GM23338 (cell line): ENCODE results near the gene RCSD1. TPM values are rescaled to one million over a fixed set of nuclear protein-coding genes. Genes with fewer than 3 reads are reported as not detected.

Experiments
- ATAC-seq: fragments of 200-7000 bp; cut with Tn5 transposase; 3 replicates; pipeline ENCODE4 v1.9.1; 2020
- DNase-seq: peaks from one replicate; pipeline ENCODE4 v3.0.0-alpha.2; 2015; ENCODE audit warnings: low spot score
- H2AFZ ChIP-seq: fragments of 200-600 bp; sonication (generic); 2 replicates; pipeline ENCODE4 v1.8.0; 2016; ENCODE audit warnings: antibody characterized with exemption, mild to moderate bottlenecking, moderate library complexity
- H3F3A ChIP-seq: fragments of 200-600 bp; sonication (generic); replicated peaks from 2 replicates; pipeline ENCODE4 v1.8.0; 2017; ENCODE audit warnings: antibody characterized with exemption, mixed run types, low read depth
- H3K27ac ChIP-seq: fragments of 200-600 bp; sonication (generic); 2 replicates; pipeline ENCODE4 v1.6.1; 2016; ENCODE audit warnings: low read depth
- H3K27me3 ChIP-seq: fragments of 200-600 bp; sonication (generic); 2 replicates; pipeline ENCODE4 v1.8.0; 2016; ENCODE audit warnings: mild to moderate bottlenecking, mixed run types, moderate library complexity; ENCODE audit not compliant: insufficient read depth
- H3K36me3 ChIP-seq: fragments of 200-600 bp; sonication (generic); 2 replicates; pipeline ENCODE4 v1.8.0; 2016; ENCODE audit warnings: mild to moderate bottlenecking; ENCODE audit not compliant: insufficient read depth
- H3K4me1 ChIP-seq: fragments of 200-600 bp; sonication (generic); 2 replicates; pipeline ENCODE4 v1.8.0; 2016; ENCODE audit warnings: mild to moderate bottlenecking, moderate library complexity; ENCODE audit not compliant: insufficient read depth
- H3K4me2 ChIP-seq: fragments of 200-600 bp; sonication (generic); 2 replicates; pipeline ENCODE4 v1.7.1; 2017; ENCODE audit warnings: mixed run types
- H3K4me3 ChIP-seq: fragments of 200-600 bp; sonication (generic); 2 replicates; pipeline ENCODE4 v1.6.1; 2016; ENCODE audit warnings: mixed run types
- H3K79me2 ChIP-seq: fragments of 200-600 bp; sonication (generic); replicated peaks from 2 replicates; pipeline ENCODE4 v1.8.0; 2017; ENCODE audit warnings: mild to moderate bottlenecking; ENCODE audit not compliant: insufficient read depth
- H3K9me2 ChIP-seq: fragments of 200-600 bp; sonication (generic); 2 replicates; pipeline ENCODE4 v1.8.0; 2017; ENCODE audit not compliant: insufficient read depth
- H4K20me1 ChIP-seq: fragments of 200-600 bp; sonication (generic); replicated peaks from 2 replicates; pipeline ENCODE4 v1.8.0; 2017; ENCODE audit warnings: mild to moderate bottlenecking; ENCODE audit not compliant: insufficient read depth
- H3K27ac Mint-ChIP-seq: 2 replicates; pipeline ENCODE4 v1.8.0; 2020; ENCODE audit warnings: inconsistent platforms, mild to moderate bottlenecking, moderate library complexity, mixed read lengths
- H3K27me3 Mint-ChIP-seq: 3 replicates; pipeline ENCODE4 v1.8.0; 2022; ENCODE audit warnings: low read depth, mild to moderate bottlenecking, moderate library complexity, mixed read lengths, inconsistent platforms; ENCODE audit not compliant: insufficient read depth, poor library complexity
- H3K36me3 Mint-ChIP-seq: 3 replicates; pipeline ENCODE4 v1.8.0; 2021; ENCODE audit warnings: low read depth, mild to moderate bottlenecking, inconsistent platforms, moderate library complexity, mixed read lengths
- H3K4me1 Mint-ChIP-seq: 3 replicates; pipeline ENCODE4 v1.8.0; 2020; ENCODE audit warnings: mild to moderate bottlenecking, inconsistent platforms, mixed read lengths
- H3K4me3 Mint-ChIP-seq: 3 replicates; pipeline ENCODE4 v1.8.0; 2021; ENCODE audit warnings: moderate library complexity, mild to moderate bottlenecking, inconsistent platforms, mixed read lengths
- H3K9me3 Mint-ChIP-seq: 3 replicates; pipeline ENCODE4 v1.8.0; 2020; ENCODE audit warnings: moderate library complexity, mild to moderate bottlenecking, inconsistent platforms, mixed read lengths
- CREB1 ChIP-seq: fragments of 250-450 bp; sonication (Bioruptor Pico); IDR thresholded peaks from 2 replicates; pipeline ENCODE4 v1.5.0; 2020; ENCODE audit warnings: low read depth, mild to moderate bottlenecking, moderate library complexity
- ETS1 ChIP-seq: IDR thresholded peaks from 2 replicates; pipeline ENCODE4 v1.6.1; 2016; ENCODE audit warnings: antibody characterized with exemption
- EZH2 ChIP-seq: fragments of 200-600 bp; sonication (generic); IDR thresholded peaks from one replicate; pipeline ENCODE4 v1.8.0; 2017; ENCODE audit warnings: antibody characterized with exemption, mild to moderate bottlenecking, low read depth; ENCODE audit not compliant: unreplicated experiment
- EZH2phosphoT487 ChIP-seq: fragments of 200-600 bp; sonication (generic); IDR thresholded peaks from one replicate; pipeline ENCODE4 v1.8.1; 2018; ENCODE audit warnings: antibody characterized with exemption; ENCODE audit not compliant: unreplicated experiment
- JUNB ChIP-seq: IDR thresholded peaks from one replicate; pipeline ENCODE4 v1.6.1; 2016; ENCODE audit warnings: antibody characterized with exemption; ENCODE audit not compliant: unreplicated experiment
- NANOG ChIP-seq: IDR thresholded peaks from 2 replicates; pipeline ENCODE4 v1.6.1; 2016; ENCODE audit warnings: antibody characterized with exemption, borderline replicate concordance
- POLR2AphosphoS5 ChIP-seq: IDR thresholded peaks from 2 replicates; pipeline ENCODE4 v1.6.1; 2016; ENCODE audit warnings: antibody characterized with exemption, low read depth
- STAT1 ChIP-seq: IDR thresholded peaks from one replicate; pipeline ENCODE4 v1.6.1; 2016; ENCODE audit warnings: antibody characterized with exemption; ENCODE audit not compliant: unreplicated experiment
- ZNF114 ChIP-seq: fragments of 250-450 bp; sonication (Bioruptor Pico); IDR thresholded peaks from 2 replicates; pipeline ENCODE4 v1.5.0; 2020; ENCODE audit warnings: mild to moderate bottlenecking, moderate library complexity
- ZNF331 ChIP-seq: fragments of 250-450 bp; sonication (Bioruptor Pico); IDR thresholded peaks from 2 replicates; pipeline ENCODE4 v1.5.0; 2020; ENCODE audit warnings: low read depth, mild to moderate bottlenecking, moderate library complexity
- polyA plus RNA-seq: library from polyadenylated mRNA; unstranded; fragments of >200 nt; fragmentation: Nextera tagmentation; extraction: Ambion mirVana; gene quantifications from 2 replicates; pipeline ENCODE4 v1.2.1, GENCODE V29; 2016
- total RNA-seq: library from RNA; depleted of rRNA; stranded (reverse); fragments of >200 nt; shearing (Covaris generic); gene quantifications from 2 replicates; pipeline ENCODE4 v1.2.3, GENCODE V29; 2014
- TF ChIP-seq, protein P1 (sequence below), 2 experiments: fragments of 200-600 bp in 1 of 2; sonication (generic) in 1 of 2; conservative IDR thresholded peaks; 2 replicates each; pipeline versions ENCODE4 v1.5.1 to v1.6.1; 2016 to 2017; ENCODE audit warnings: antibody characterized with exemption in 2 of 2, low read depth in 2 of 2, mild to moderate bottlenecking in 2 of 2, moderate library complexity in 1 of 2
- TF ChIP-seq, protein P2 (sequence below): IDR thresholded peaks from one replicate; pipeline ENCODE4 v1.6.1; 2018; ENCODE audit warnings: antibody characterized with exemption; ENCODE audit not compliant: unreplicated experiment

Gene RCSD1
- total and polyA plus RNA-seq, 2 experiments from 2014 or later, result 0.18 to 0.73 TPM

DNA sequence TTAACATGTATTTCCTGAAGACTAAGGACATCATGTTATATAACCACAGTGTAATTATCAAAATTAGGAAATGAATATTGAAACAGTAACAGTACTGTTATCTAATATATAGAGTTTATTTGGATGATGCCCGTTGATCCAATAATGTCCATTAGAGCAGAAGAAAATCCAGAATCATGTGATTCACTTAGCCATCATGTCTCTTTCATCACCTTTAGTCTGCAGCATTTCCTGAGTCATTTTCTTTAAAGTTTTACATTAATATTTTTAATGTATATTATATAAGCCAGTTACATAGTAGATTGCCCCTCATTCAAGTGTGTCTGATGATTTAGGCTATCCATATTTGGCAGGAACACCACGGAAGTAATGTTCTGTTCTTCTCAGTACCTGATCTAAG is 120.6 kb downstream of the RCSD1 start:
- no peak overlapping the region for H2AFZ ChIP-seq
- no peak overlapping the region for H3K4me3 ChIP-seq
- H3F3A ChIP-seq, result no peaks in the 10 kb centered on the region
- H3K9me3 Mint-ChIP-seq, result no peaks in the 10 kb centered on the region
- peaks cover 100% of the 10 kb centered on the region for H3K79me2 ChIP-seq
- peaks cover 22% of the 10 kb centered on the region for H4K20me1 ChIP-seq
- TF ChIP-seq STAT1 (no peak), JUNB (no peak), ZNF114 (CRISPR knock-in tag) (no peak), ZNF331 (CRISPR knock-in tag) (no peak), ETS1 (no peak), EZH2phosphoT487 (no peak), POLR2AphosphoS5 (no peak), CREB1 (CRISPR knock-in tag) (no peak), EZH2 (no peak), NANOG (no peak)
- TF ChIP-seq, protein P1, sequence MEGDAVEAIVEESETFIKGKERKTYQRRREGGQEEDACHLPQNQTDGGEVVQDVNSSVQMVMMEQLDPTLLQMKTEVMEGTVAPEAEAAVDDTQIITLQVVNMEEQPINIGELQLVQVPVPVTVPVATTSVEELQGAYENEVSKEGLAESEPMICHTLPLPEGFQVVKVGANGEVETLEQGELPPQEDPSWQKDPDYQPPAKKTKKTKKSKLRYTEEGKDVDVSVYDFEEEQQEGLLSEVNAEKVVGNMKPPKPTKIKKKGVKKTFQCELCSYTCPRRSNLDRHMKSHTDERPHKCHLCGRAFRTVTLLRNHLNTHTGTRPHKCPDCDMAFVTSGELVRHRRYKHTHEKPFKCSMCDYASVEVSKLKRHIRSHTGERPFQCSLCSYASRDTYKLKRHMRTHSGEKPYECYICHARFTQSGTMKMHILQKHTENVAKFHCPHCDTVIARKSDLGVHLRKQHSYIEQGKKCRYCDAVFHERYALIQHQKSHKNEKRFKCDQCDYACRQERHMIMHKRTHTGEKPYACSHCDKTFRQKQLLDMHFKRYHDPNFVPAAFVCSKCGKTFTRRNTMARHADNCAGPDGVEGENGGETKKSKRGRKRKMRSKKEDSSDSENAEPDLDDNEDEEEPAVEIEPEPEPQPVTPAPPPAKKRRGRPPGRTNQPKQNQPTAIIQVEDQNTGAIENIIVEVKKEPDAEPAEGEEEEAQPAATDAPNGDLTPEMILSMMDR (conservative IDR thresholded peaks at IDR 0.05; ENCODE audit: low read depth in 2 of 2), result no peak
- TF ChIP-seq, protein P2, sequence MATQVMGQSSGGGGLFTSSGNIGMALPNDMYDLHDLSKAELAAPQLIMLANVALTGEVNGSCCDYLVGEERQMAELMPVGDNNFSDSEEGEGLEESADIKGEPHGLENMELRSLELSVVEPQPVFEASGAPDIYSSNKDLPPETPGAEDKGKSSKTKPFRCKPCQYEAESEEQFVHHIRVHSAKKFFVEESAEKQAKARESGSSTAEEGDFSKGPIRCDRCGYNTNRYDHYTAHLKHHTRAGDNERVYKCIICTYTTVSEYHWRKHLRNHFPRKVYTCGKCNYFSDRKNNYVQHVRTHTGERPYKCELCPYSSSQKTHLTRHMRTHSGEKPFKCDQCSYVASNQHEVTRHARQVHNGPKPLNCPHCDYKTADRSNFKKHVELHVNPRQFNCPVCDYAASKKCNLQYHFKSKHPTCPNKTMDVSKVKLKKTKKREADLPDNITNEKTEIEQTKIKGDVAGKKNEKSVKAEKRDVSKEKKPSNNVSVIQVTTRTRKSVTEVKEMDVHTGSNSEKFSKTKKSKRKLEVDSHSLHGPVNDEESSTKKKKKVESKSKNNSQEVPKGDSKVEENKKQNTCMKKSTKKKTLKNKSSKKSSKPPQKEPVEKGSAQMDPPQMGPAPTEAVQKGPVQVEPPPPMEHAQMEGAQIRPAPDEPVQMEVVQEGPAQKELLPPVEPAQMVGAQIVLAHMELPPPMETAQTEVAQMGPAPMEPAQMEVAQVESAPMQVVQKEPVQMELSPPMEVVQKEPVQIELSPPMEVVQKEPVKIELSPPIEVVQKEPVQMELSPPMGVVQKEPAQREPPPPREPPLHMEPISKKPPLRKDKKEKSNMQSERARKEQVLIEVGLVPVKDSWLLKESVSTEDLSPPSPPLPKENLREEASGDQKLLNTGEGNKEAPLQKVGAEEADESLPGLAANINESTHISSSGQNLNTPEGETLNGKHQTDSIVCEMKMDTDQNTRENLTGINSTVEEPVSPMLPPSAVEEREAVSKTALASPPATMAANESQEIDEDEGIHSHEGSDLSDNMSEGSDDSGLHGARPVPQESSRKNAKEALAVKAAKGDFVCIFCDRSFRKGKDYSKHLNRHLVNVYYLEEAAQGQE, result no peak
- H3K27ac ChIP-seq, result no peak overlapping the region
- no peaks in the 10 kb centered on the region for H3K9me2 ChIP-seq
- no peaks in the 10 kb centered on the region for H3K27me3 Mint-ChIP-seq
- peaks cover 9% of the 10 kb centered on the region; the same call in 1 of the 2 replicates for H3K4me1 ChIP-seq
- H3K36me3 ChIP-seq, result no peaks in the 10 kb centered on the region
- H3K4me3 Mint-ChIP-seq, result no peak overlapping the region
- ATAC-seq (no peak), DNase-seq (no peak)
- H3K27me3 ChIP-seq, result no peaks in the 10 kb centered on the region
- no peak overlapping the region for H3K4me2 ChIP-seq
- H3K36me3 Mint-ChIP-seq, result no peaks in the 10 kb centered on the region
- H3K4me1 Mint-ChIP-seq, result peaks cover 11% of the 10 kb centered on the region
- H3K27ac Mint-ChIP-seq, result no peak overlapping the region
